Testis (tissue), 2 donors: ENCODE results near the gene TBX4.

Source experiments
- CTCF ChIP-seq, 3 experiments: fragments of 450-650 bp in 2 of 3; fragments of 200-600 bp in 1 of 3; sonication (generic) in 1 of 3; IDR thresholded peaks; one replicate each; pipeline ENCODE4 v1.5.1; 2016 to 2019; ENCODE audit warnings: antibody characterized with exemption in 3 of 3, mild to moderate bottlenecking in 2 of 3, moderate library complexity in 1 of 3
- POLR2A ChIP-seq: fragments of 450-650 bp; IDR thresholded peaks from one replicate; pipeline ENCODE4 v1.6.1; 2017; ENCODE audit warnings: antibody characterized with exemption, mild to moderate bottlenecking, moderate library complexity

GRCh38 chr17:61416540-61417363 is 35.5 kb upstream of the TBX4 start:
- peak in 2 of 3 experiments; percentile 87 to 93 for TF ChIP-seq CTCF (IDR thresholded peaks at IDR 0.05)
- no peak for TF ChIP-seq POLR2A
